ENCODE measurements around the gene B3GAT3.
"Not testable (repeated sequence)": the region's sequence is repeated elsewhere in the genome, so short reads cannot be mapped to it uniquely, and the experiment has no call there.

Gene B3GAT3

DNA sequence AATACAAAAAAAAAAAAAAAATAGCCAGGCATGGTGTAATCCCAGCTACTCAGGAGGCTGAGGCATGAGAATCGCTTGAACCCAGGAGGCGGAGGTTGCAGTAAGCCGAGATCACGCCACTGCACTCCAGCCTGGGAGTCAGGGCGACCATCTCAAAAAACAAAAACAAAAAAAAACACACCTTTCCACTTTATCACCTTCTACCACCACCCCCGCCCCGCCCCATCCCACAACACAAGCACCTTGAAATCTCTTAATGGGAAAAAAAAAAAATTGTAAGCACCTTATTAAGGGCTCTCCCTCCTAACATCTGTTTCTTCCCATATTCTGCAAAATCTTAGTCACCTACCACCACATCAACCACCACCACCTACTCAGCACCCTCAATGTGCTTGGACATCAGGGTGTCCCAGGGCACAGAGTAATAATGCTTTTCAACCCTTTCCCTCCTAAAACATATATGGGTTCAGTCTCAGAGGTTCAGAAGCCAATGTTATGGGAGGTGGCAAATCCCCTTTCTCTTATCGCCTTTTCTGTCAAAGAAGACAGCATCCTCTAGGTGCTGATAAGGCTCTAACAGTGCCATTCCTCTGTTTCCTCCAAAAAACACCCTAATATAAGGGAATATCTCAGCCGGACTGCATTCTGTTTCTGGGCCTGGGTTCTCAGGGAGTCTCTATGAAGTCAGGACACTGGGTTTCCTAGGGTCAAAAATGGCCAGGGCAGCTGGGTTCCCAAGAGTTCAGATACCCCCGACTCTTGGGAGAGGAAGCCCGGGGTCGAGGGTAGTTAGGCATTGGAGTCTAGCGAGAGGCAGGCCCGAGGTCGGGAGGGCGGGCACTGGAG is 30.6 kb upstream of the B3GAT3 start:
- Mint-ChIP-seq H3K4me3 (peak overlapping the region; percentile 89), H3K9me3 (no peaks in the 10 kb centered on the region), H3K36me3 (ENCODE audit: low read depth) (peaks cover 10% of the 10 kb centered on the region), H3K27ac (peak overlapping the region; percentile 96), H3K27me3 (ENCODE audit: low read depth, poor library complexity) (peaks cover 7% of the 10 kb centered on the region), H3K4me1 (peaks cover 17% of the 10 kb centered on the region)
- no peak for DNase-seq
- TF ChIP-seq, protein P1, sequence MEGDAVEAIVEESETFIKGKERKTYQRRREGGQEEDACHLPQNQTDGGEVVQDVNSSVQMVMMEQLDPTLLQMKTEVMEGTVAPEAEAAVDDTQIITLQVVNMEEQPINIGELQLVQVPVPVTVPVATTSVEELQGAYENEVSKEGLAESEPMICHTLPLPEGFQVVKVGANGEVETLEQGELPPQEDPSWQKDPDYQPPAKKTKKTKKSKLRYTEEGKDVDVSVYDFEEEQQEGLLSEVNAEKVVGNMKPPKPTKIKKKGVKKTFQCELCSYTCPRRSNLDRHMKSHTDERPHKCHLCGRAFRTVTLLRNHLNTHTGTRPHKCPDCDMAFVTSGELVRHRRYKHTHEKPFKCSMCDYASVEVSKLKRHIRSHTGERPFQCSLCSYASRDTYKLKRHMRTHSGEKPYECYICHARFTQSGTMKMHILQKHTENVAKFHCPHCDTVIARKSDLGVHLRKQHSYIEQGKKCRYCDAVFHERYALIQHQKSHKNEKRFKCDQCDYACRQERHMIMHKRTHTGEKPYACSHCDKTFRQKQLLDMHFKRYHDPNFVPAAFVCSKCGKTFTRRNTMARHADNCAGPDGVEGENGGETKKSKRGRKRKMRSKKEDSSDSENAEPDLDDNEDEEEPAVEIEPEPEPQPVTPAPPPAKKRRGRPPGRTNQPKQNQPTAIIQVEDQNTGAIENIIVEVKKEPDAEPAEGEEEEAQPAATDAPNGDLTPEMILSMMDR (IDR thresholded peaks at IDR 0.05): no peak

DNA sequence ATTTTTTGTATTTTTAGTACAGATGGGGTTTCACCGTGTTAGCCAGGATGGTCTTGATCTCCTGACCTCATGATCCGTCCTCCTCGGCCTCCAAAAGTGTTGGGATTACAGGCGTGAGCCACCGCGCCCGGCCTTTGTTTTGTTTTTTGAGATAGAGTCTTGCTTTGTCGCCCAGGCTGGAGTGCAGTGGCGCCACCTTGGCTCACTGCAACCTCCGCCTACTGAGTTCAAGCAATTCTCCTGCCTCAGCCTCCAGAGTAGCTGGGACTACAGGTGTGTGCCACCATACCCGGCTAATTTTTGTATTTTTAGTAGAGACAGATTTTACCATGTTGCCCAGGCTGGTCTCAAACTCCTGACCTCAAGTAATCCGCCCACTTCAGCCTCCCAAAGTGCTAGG is 28.5 kb upstream of the B3GAT3 start:
- not testable (repeated sequence) for DNase-seq; H3K4me3 Mint-ChIP-seq; H3K27ac Mint-ChIP-seq; H3K9me3 Mint-ChIP-seq; H3K27me3 Mint-ChIP-seq (ENCODE audit: low read depth, poor library complexity)
- peaks cover 13% of the 10 kb centered on the region for H3K36me3 Mint-ChIP-seq (ENCODE audit: low read depth)
- peaks cover 30% of the 10 kb centered on the region for H3K4me1 Mint-ChIP-seq

DNA sequence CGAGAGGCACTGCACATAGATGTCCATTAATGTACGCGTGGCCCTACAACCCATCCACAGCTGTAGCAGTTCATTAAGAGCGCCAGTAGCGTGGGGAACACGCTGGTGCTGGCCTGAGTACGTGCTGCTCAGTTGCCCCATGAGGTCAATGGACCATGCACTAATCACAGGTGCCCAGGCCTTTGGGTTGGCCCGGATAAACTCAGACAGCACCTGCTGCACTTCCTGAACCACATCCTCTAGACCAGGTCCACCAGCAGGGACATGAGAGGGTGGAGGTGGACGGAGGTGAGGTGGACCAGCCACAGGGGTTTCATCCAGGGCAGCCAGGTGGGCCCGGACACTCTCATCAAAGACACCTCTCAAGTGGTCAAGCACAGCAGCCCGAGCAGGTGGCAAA is 27.7 kb upstream of the B3GAT3 start:
- peaks cover 1% of the 10 kb centered on the region for H3K27me3 Mint-ChIP-seq (ENCODE audit: low read depth, poor library complexity)
- TF ChIP-seq, protein P1 (IDR thresholded peaks at IDR 0.05): no peak
- DNase-seq: no peak
- peaks cover 14% of the 10 kb centered on the region for H3K36me3 Mint-ChIP-seq (ENCODE audit: low read depth)
- H3K4me3 Mint-ChIP-seq: no peak overlapping the region
- H3K9me3 Mint-ChIP-seq: no peaks in the 10 kb centered on the region
- no peak overlapping the region for H3K27ac Mint-ChIP-seq
- peaks cover 36% of the 10 kb centered on the region for H3K4me1 Mint-ChIP-seq

DNA sequence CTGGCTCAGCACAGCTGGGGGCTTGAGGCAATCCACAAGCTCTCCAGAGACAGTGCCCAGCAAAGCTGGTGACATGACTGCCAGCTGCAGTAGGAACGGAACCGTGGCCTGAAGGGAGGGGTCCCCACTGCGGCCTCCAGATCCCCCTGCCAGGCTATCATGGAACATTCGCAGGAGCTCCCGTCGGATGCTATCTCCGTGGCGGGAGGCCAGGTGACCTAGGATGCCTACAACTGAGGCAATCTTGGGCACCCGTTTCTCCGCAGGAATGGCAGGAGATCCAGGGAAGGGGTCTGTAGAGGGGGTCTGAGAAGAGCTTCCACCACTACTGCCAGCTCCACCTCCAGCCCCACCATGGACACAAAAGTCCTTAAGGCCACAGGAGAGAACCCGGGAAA is 27.2 kb upstream of the B3GAT3 start:
- Mint-ChIP-seq H3K36me3 (ENCODE audit: low read depth) (peaks cover 19% of the 10 kb centered on the region), H3K27me3 (ENCODE audit: low read depth, poor library complexity) (peaks cover 4% of the 10 kb centered on the region), H3K4me3 (no peak overlapping the region), H3K27ac (no peak overlapping the region), H3K4me1 (peaks cover 41% of the 10 kb centered on the region), H3K9me3 (no peaks in the 10 kb centered on the region)
- no peak for DNase-seq
- TF ChIP-seq, protein P1 (IDR thresholded peaks at IDR 0.05): no peak

DNA sequence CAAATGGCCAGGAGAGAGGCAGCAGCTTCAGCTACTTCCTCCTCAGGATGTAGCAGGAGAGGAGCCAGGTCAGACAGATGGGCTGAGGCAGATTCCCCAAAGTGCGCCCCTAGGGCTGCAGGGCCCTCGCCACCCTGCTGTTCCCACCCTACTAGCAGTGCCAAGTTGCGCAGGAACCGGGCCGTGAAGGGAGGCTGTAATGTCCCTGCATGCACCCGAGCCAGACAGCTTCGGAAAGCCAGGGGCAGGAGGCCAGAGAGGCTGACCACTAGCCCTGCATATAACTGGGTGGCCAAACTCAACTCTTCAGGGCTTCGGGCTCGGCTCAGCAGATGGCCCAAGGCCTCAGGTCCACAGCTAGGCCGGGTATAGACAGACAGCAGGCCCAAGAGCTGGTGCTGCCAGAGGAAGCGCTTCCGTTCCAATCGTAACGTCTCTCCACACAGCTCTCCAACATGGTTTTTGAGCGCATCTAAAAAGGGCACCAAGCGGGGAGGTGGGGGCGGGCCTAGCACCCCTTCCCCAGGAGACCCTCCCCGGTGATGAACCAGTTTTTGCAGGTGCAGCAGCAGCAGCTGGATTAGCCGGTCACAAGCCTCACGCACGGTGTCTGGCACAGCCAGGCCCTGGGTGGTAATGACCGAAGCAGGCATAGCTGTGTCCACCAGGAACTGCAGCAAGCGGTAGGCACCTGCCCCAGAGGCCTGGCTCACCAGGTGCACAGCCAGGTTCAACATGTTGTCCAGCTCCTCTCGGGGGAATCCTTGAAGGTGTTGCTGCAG is 26.6 kb upstream of the B3GAT3 start:
- Mint-ChIP-seq H3K36me3 (ENCODE audit: low read depth) (peaks cover 20% of the 10 kb centered on the region), H3K27ac (no peak overlapping the region), H3K4me1 (peaks cover 38% of the 10 kb centered on the region), H3K9me3 (no peaks in the 10 kb centered on the region), H3K27me3 (ENCODE audit: low read depth, poor library complexity) (peaks cover 4% of the 10 kb centered on the region), H3K4me3 (no peak overlapping the region)
- TF ChIP-seq, protein P1 (IDR thresholded peaks at IDR 0.05): no peak
- no peak for DNase-seq

DNA sequence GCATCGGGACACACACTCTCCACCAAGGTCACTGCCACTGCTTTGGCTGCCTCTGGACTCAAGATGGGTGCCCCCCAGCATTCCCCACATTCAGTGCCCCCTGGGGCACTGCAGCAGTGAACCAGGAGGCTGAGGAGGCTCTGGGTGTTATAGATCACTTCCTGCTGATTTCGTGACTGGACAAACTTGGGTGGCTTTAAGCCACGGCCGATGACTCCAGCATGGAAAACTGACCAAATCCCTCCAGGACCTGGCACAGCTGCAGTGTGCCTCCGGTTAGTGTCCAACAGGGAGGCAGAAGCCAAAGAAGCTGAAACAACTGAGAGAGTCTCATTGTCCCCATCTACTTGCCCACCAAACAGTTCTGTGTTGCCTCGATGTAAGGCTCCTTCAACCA is 25.8 kb upstream of the B3GAT3 start:
- H3K4me1 Mint-ChIP-seq: peaks cover 35% of the 10 kb centered on the region
- H3K36me3 Mint-ChIP-seq (ENCODE audit: low read depth): peaks cover 20% of the 10 kb centered on the region
- peak overlapping the region; percentile 32 for H3K27ac Mint-ChIP-seq
- no peak for DNase-seq
- H3K27me3 Mint-ChIP-seq (ENCODE audit: low read depth, poor library complexity): peaks cover 4% of the 10 kb centered on the region
- H3K4me3 Mint-ChIP-seq: no peak overlapping the region
- TF ChIP-seq, protein P1 (IDR thresholded peaks at IDR 0.05): no peak
- no peaks in the 10 kb centered on the region for H3K9me3 Mint-ChIP-seq

All from nephron progenitor cell (in vitro differentiated cells).